DND-41 (cell line): Measurements from ENCODE around the gene MANSC4.

Experiments used
- ATAC-seq: fragments of 200-7000 bp; cut with Tn5 transposase; 3 replicates; pipeline ENCODE4 v1.9.1; 2021; ENCODE audit warnings: low read depth; ENCODE audit not compliant: insufficient read depth
- DNase-seq: peaks from one replicate; pipeline ENCODE4 v3.0.0-alpha.2; 2020
- H2AFZ ChIP-seq: 2 replicates; pipeline ENCODE4 v1.6.0; 2012; ENCODE audit warnings: low read depth, low read length
- H3K27ac ChIP-seq: 2 replicates; pipeline ENCODE4 v1.5.1; 2012; ENCODE audit warnings: low read length, inconsistent platforms
- H3K27me3 ChIP-seq: fragments of 200-600 bp; sonication (generic); 2 replicates; pipeline ENCODE4 v1.6.0; 2012; ENCODE audit warnings: low read length, mild to moderate bottlenecking, inconsistent platforms; ENCODE audit not compliant: insufficient read depth, poor library complexity
- H3K36me3 ChIP-seq: 2 replicates; pipeline ENCODE4 v1.5.1; 2012; ENCODE audit warnings: low read length, inconsistent platforms; ENCODE audit not compliant: insufficient read depth
- H3K4me1 ChIP-seq: 2 replicates; pipeline ENCODE4 v1.5.1; 2012; ENCODE audit warnings: mild to moderate bottlenecking, low read length; ENCODE audit not compliant: insufficient read depth
- H3K4me2 ChIP-seq: 2 replicates; pipeline ENCODE4 v1.6.0; 2012; ENCODE audit warnings: mild to moderate bottlenecking, moderate library complexity, low read length, inconsistent platforms; ENCODE audit not compliant: insufficient read depth
- H3K4me3 ChIP-seq, 2 experiments: fragments of 200-600 bp in 1 of 2; shearing (Covaris generic) in 1 of 2; 2 replicates each; pipeline ENCODE4 v1.5.1; 2012 to 2016; ENCODE audit warnings: inconsistent platforms in 2 of 2, low read length in 2 of 2, mild to moderate bottlenecking in 2 of 2, low read depth in 1 of 2, moderate library complexity in 1 of 2
- H3K79me2 ChIP-seq: 2 replicates; pipeline ENCODE4 v1.6.0; 2012; ENCODE audit warnings: low read length, inconsistent platforms; ENCODE audit not compliant: insufficient read depth
- H3K9ac ChIP-seq: 2 replicates; pipeline ENCODE4 v1.6.0; 2012; ENCODE audit warnings: low read depth, mild to moderate bottlenecking, inconsistent platforms, low read length, moderate library complexity
- H3K9me3 ChIP-seq: 2 replicates; pipeline ENCODE4 v1.5.1; 2012; ENCODE audit warnings: low read length, moderate library complexity, mild to moderate bottlenecking, inconsistent platforms; ENCODE audit not compliant: insufficient read depth, severe bottlenecking
- H4K20me1 ChIP-seq: 2 replicates; pipeline ENCODE4 v1.6.0; 2012; ENCODE audit warnings: low read length; ENCODE audit not compliant: insufficient read depth
- EZH2 ChIP-seq: IDR thresholded peaks from 3 replicates; pipeline ENCODE4 v1.6.1; 2012; ENCODE audit warnings: borderline replicate concordance, low read depth, mild to moderate bottlenecking, moderate library complexity, low read length, inconsistent platforms; ENCODE audit not compliant: severe bottlenecking
- TF ChIP-seq, protein P1 (sequence below): IDR thresholded peaks from 2 replicates; pipeline ENCODE4 v1.5.1; 2012; ENCODE audit warnings: borderline replicate concordance, low read length, moderate library complexity, mild to moderate bottlenecking; ENCODE audit not compliant: poor library complexity, severe bottlenecking; ENCODE audit errors: extremely low read depth

Gene MANSC4

GRCh38 chr12:27779920-27780611 lies at the start of gene MANSC4, which contains the start of gene KLHL42:
Gene MANSC4, minus strand, starts transcription at chr12:27780236. Its CDS starts 8,960 bp downstream, at chr12:27771276.
Gene KLHL42, plus strand, starts transcription at chr12:27780233. Its CDS starts 98 bp downstream, at chr12:27780331.
- peak within 1 kb of the TSS; percentile 52 to 78 for H3K4me3 ChIP-seq
- no peaks in the 10 kb centered on the region for H3K27me3 ChIP-seq
- peaks cover 30% of the 10 kb centered on the region for H3K36me3 ChIP-seq
- H3K4me2 ChIP-seq, result peak within 1 kb of the TSS; percentile 96
- peaks cover 58% of the 10 kb centered on the region for H3K79me2 ChIP-seq
- peak within 1 kb of the TSS; percentile 90 for H3K9ac ChIP-seq
- peak; percentile 71 for ATAC-seq
- H3K4me1 ChIP-seq, result peaks cover 53% of the 10 kb centered on the region
- H2AFZ ChIP-seq, result peak within 1 kb of the TSS; percentile 94
- no peaks in the 10 kb centered on the region for H3K9me3 ChIP-seq
- peak; percentile 72 for DNase-seq
- H3K27ac ChIP-seq, result peak within 1 kb of the TSS; percentile 82
- no peak for TF ChIP-seq EZH2
- TF ChIP-seq, protein P1, sequence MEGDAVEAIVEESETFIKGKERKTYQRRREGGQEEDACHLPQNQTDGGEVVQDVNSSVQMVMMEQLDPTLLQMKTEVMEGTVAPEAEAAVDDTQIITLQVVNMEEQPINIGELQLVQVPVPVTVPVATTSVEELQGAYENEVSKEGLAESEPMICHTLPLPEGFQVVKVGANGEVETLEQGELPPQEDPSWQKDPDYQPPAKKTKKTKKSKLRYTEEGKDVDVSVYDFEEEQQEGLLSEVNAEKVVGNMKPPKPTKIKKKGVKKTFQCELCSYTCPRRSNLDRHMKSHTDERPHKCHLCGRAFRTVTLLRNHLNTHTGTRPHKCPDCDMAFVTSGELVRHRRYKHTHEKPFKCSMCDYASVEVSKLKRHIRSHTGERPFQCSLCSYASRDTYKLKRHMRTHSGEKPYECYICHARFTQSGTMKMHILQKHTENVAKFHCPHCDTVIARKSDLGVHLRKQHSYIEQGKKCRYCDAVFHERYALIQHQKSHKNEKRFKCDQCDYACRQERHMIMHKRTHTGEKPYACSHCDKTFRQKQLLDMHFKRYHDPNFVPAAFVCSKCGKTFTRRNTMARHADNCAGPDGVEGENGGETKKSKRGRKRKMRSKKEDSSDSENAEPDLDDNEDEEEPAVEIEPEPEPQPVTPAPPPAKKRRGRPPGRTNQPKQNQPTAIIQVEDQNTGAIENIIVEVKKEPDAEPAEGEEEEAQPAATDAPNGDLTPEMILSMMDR, result no peak
- H4K20me1 ChIP-seq, result no peaks in the 10 kb centered on the region

- no peak overlapping the region for H3K4me2 ChIP-seq
- no peak for DNase-seq
Observed at GRCh38 chr12:27828196-27828595, 48.2 kb upstream of the MANSC4 start.

DNA sequence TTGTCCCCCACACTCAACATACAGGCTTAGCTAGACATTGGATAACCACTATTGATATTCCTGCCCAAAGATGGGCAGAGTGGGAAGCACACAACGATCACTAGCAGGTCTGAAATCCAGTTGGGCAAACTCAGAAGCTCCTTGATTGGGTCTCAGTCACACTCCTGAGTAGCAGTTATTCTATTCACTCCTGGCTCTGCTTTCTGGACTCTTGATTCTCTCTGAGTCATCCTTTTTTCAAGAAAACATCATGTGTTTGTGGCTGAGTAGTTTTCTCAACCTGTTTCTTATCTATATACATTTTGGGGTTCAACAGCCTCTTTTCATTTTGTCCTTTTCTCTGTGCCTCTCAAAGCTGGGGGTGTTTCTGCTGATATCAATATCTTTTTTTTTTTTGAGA lies 46.0 kb upstream of the MANSC4 start:
- no peak overlapping the region for H3K4me3 ChIP-seq
- H3K9me3 ChIP-seq, result no peaks in the 10 kb centered on the region
- no peaks in the 10 kb centered on the region for H3K4me1 ChIP-seq
- ATAC-seq (no peak), DNase-seq (no peak)
- no peak overlapping the region for H2AFZ ChIP-seq
- H4K20me1 ChIP-seq, result no peaks in the 10 kb centered on the region
- H3K79me2 ChIP-seq, result no peaks in the 10 kb centered on the region
- TF ChIP-seq EZH2, result no peak
- TF ChIP-seq, protein P1, result no peak
- no peak overlapping the region for H3K9ac ChIP-seq
- no peak overlapping the region for H3K27ac ChIP-seq
- H3K27me3 ChIP-seq, result no peaks in the 10 kb centered on the region
- H3K4me2 ChIP-seq, result no peak overlapping the region
- H3K36me3 ChIP-seq, result no peaks in the 10 kb centered on the region

More at GRCh38 chr12:27828196-27828595, 48.2 kb upstream of the MANSC4 start:
- no peaks in the 10 kb centered on the region for H3K4me1 ChIP-seq
- H3K79me2 ChIP-seq, result no peaks in the 10 kb centered on the region
- H3K9me3 ChIP-seq, result no peaks in the 10 kb centered on the region
- no peaks in the 10 kb centered on the region for H4K20me1 ChIP-seq
- H3K27me3 ChIP-seq, result no peaks in the 10 kb centered on the region
- H2AFZ ChIP-seq, result no peak overlapping the region
- no peaks in the 10 kb centered on the region for H3K36me3 ChIP-seq
- no peak overlapping the region for H3K27ac ChIP-seq
- ATAC-seq, result no peak
- no peak overlapping the region for H3K4me3 ChIP-seq
- no peak overlapping the region for H3K9ac ChIP-seq
- TF ChIP-seq EZH2, result no peak
- TF ChIP-seq, protein P1, result no peak
